ENCODE measurements around the gene EPS15. TPM values are rescaled to one million over a fixed set of nuclear protein-coding genes. Genes with fewer than 3 reads are reported as not detected.

EPS15 gene
- total RNA-seq, 1 donor from 2014 or later = 64.5 TPM

- Histone ChIP-seq H3K36me3 (peaks cover 38% of the 10 kb centered on the region), H3K27ac (replicated peaks) (peak overlapping the region; percentile 31), H3K4me1 (peaks cover 63% of the 10 kb centered on the region), H3K4me3 (no peak overlapping the region), H3K9me3 (replicated peaks) (peaks cover 10% of the 10 kb centered on the region), H3K27me3 (ENCODE audit: low read depth) (no peaks in the 10 kb centered on the region)
- no peak for DNase-seq
- no peak for TF ChIP-seq CTCF (IDR thresholded peaks at IDR 0.05; ENCODE audit: borderline replicate concordance)
- intact Hi-C loops (cut with micrococcal nuclease) = no loop called here
Observed at GRCh38 chr1:51425955-51426354, 93.1 kb downstream of the EPS15 start.

GRCh38 chr1:51425273-51425672, 93.8 kb downstream of the EPS15 start:
- H3K9me3 ChIP-seq (replicated peaks) = peaks cover 10% of the 10 kb centered on the region
- H3K4me3 ChIP-seq = no peak overlapping the region
- H3K27me3 ChIP-seq (ENCODE audit: low read depth) = no peaks in the 10 kb centered on the region
- peaks cover 70% of the 10 kb centered on the region for H3K4me1 ChIP-seq
- no peak for TF ChIP-seq CTCF (IDR thresholded peaks at IDR 0.05; ENCODE audit: borderline replicate concordance)
- H3K27ac ChIP-seq (replicated peaks) = no peak overlapping the region
- no peak for DNase-seq
- peaks cover 37% of the 10 kb centered on the region for H3K36me3 ChIP-seq
- intact Hi-C loops (cut with micrococcal nuclease) = no loop called here

- peak overlapping the region; percentile 81 for H3K27ac ChIP-seq (replicated peaks)
Observed at GRCh38 chr1:51423073-51423821, 95.8 kb downstream of the EPS15 start.

GRCh38 chr1:51422367-51423072, 96.5 kb downstream of the EPS15 start:
- peak overlapping the region; percentile 81 for H3K27ac ChIP-seq (replicated peaks)
- no peak for DNase-seq
- intact Hi-C loops (cut with micrococcal nuclease) = no loop called here
- no peak for TF ChIP-seq CTCF (IDR thresholded peaks at IDR 0.05; ENCODE audit: borderline replicate concordance)
- H3K36me3 ChIP-seq = peaks cover 13% of the 10 kb centered on the region
- H3K4me3 ChIP-seq = peak overlapping the region; percentile 52
- peaks cover under 1% of the 10 kb centered on the region for H3K9me3 ChIP-seq (replicated peaks)
- no peaks in the 10 kb centered on the region for H3K27me3 ChIP-seq (ENCODE audit: low read depth)
- H3K4me1 ChIP-seq = peaks cover 89% of the 10 kb centered on the region

More at GRCh38 chr1:51423073-51423821, 95.8 kb downstream of the EPS15 start:
- no peak for TF ChIP-seq CTCF (IDR thresholded peaks at IDR 0.05; ENCODE audit: borderline replicate concordance)
- H3K4me1 ChIP-seq = peaks cover 81% of the 10 kb centered on the region
- intact Hi-C loops (cut with micrococcal nuclease) = no loop called here
- no peaks in the 10 kb centered on the region for H3K27me3 ChIP-seq (ENCODE audit: low read depth)
- H3K4me3 ChIP-seq = peak overlapping the region; percentile 52
- peaks cover 20% of the 10 kb centered on the region for H3K36me3 ChIP-seq
- no peak for DNase-seq
- peaks cover 8% of the 10 kb centered on the region for H3K9me3 ChIP-seq (replicated peaks)

- Histone ChIP-seq H3K4me3 (peak overlapping the region; percentile 52), H3K27ac (replicated peaks) (peak overlapping the region; percentile 81)
Observed at GRCh38 chr1:51421964-51422363, 97.1 kb downstream of the EPS15 start.

More at GRCh38 chr1:51421964-51422363, 97.1 kb downstream of the EPS15 start:
- intact Hi-C loops (cut with micrococcal nuclease) = no loop called here
- no peak for TF ChIP-seq CTCF (IDR thresholded peaks at IDR 0.05; ENCODE audit: borderline replicate concordance)
- H3K27me3 ChIP-seq (ENCODE audit: low read depth) = no peaks in the 10 kb centered on the region
- H3K4me1 ChIP-seq = peaks cover 94% of the 10 kb centered on the region
- no peak for DNase-seq
- H3K9me3 ChIP-seq (replicated peaks) = no peaks in the 10 kb centered on the region
- peaks cover 10% of the 10 kb centered on the region for H3K36me3 ChIP-seq
